Activated naive CD8-positive, alpha-beta T cell treated with anti-CD3 and anti-CD28 coated beads, Interleukin-2, amount 10 ng/mL, durations not matched to agents 7 days and 5 days (primary cell): Measurements from ENCODE around the gene CCDC40. TPM values are rescaled to one million over a fixed set of nuclear protein-coding genes. Genes with fewer than 3 reads are reported as not detected.

Experiments used
- ATAC-seq: fragments of 150-1000 bp; cut with Tn5 transposase; one replicate; pipeline ENCODE4 v1.10.0; 2021; ENCODE audit warnings: low read depth, moderate library complexity
- POLR2A ChIA-PET: fragments of 350-600 bp; sonication (Branson Sonifier 250); formaldehyde crosslinking; loops from one replicate; lab custom pipeline; 2021; ENCODE audit warnings: antibody characterized with exemption; lab: Charles Lee
- DNase-seq: peaks from one replicate; pipeline ENCODE4 v3.0.0; 2021
- H3K27ac Mint-ChIP-seq: one replicate; pipeline ENCODE4 v1.8.0; 2022; ENCODE audit warnings: mild to moderate bottlenecking, mixed read lengths
- H3K27me3 Mint-ChIP-seq: one replicate; pipeline ENCODE4 v1.8.0; 2022; ENCODE audit warnings: mild to moderate bottlenecking, moderate library complexity, mixed read lengths
- H3K36me3 Mint-ChIP-seq: one replicate; pipeline ENCODE4 v1.8.0; 2021; ENCODE audit warnings: mild to moderate bottlenecking, mixed read lengths
- H3K4me1 Mint-ChIP-seq: one replicate; pipeline ENCODE4 v1.8.0; 2021; ENCODE audit warnings: mixed read lengths
- H3K4me3 Mint-ChIP-seq: one replicate; pipeline ENCODE4 v1.8.0; 2022; ENCODE audit warnings: mild to moderate bottlenecking, moderate library complexity, mixed read lengths
- H3K9me3 Mint-ChIP-seq: one replicate; pipeline ENCODE4 v1.8.0; 2021; ENCODE audit warnings: mixed read lengths
- total RNA-seq, 2 experiments: library from RNA; stranded (reverse); gene quantifications; one replicate each; pipeline ENCODE4 v1.2.3, GENCODE V29; 2021

Gene CCDC40
- 1 to 10 TPM; 1.3 to 1.4 TPM for total RNA-seq

GRCh38 chr17:80035937-80036714 is at the start of gene CCDC40:
Gene CCDC40 (plus strand): TSS chr17:80036642. CDS start chr17:80036663, 21 bp downstream.
- ATAC-seq = peak; percentile 74
- DNase-seq = peak; percentile 84
- H3K27ac Mint-ChIP-seq = peak within 1 kb of the TSS; percentile 69
- peak within 1 kb of the TSS; percentile 93 for H3K4me3 Mint-ChIP-seq
- no peaks in the 10 kb centered on the region for H3K9me3 Mint-ChIP-seq
- H3K36me3 Mint-ChIP-seq = no peaks in the 10 kb centered on the region
- peaks cover 38% of the 10 kb centered on the region for H3K27me3 Mint-ChIP-seq
- POLR2A ChIA-PET = no interaction called here
- H3K4me1 Mint-ChIP-seq = peaks cover 16% of the 10 kb centered on the region

GRCh38 chr17:79987187-79987934 is 49.1 kb upstream of the CCDC40 start:
- DNase-seq (no peak), ATAC-seq (no peak)
- Mint-ChIP-seq H3K36me3 (no peaks in the 10 kb centered on the region), H3K27me3 (no peaks in the 10 kb centered on the region), H3K4me1 (peaks cover 3% of the 10 kb centered on the region), H3K4me3 (no peak overlapping the region), H3K9me3 (no peaks in the 10 kb centered on the region), H3K27ac (no peak overlapping the region)
- POLR2A ChIA-PET = no interaction called here

GRCh38 chr17:79987935-79988184 is 48.6 kb upstream of the CCDC40 start:
- POLR2A ChIA-PET = no interaction called here
- no peaks in the 10 kb centered on the region for H3K36me3 Mint-ChIP-seq
- ATAC-seq (no peak), DNase-seq (no peak)
- H3K27ac Mint-ChIP-seq = no peak overlapping the region
- H3K4me1 Mint-ChIP-seq = peaks cover 8% of the 10 kb centered on the region
- no peak overlapping the region for H3K4me3 Mint-ChIP-seq
- no peaks in the 10 kb centered on the region for H3K27me3 Mint-ChIP-seq
- H3K9me3 Mint-ChIP-seq = no peaks in the 10 kb centered on the region

- Mint-ChIP-seq H3K4me1 (peaks cover 12% of the 10 kb centered on the region), H3K9me3 (no peaks in the 10 kb centered on the region), H3K4me3 (no peak overlapping the region), H3K27ac (no peak overlapping the region), H3K27me3 (no peaks in the 10 kb centered on the region), H3K36me3 (no peaks in the 10 kb centered on the region)
- POLR2A ChIA-PET = no interaction called here
- ATAC-seq = no peak
- DNase-seq = no peak
Observed at GRCh38 chr17:79988185-79988971, 48.1 kb upstream of the CCDC40 start.

- ATAC-seq (no peak), DNase-seq (no peak)
- no peaks in the 10 kb centered on the region for H3K27me3 Mint-ChIP-seq
- H3K27ac Mint-ChIP-seq = no peak overlapping the region
- no peak overlapping the region for H3K4me3 Mint-ChIP-seq
- peaks cover 14% of the 10 kb centered on the region for H3K4me1 Mint-ChIP-seq
- no peaks in the 10 kb centered on the region for H3K9me3 Mint-ChIP-seq
- POLR2A ChIA-PET = no interaction called here
- no peaks in the 10 kb centered on the region for H3K36me3 Mint-ChIP-seq
Observed at GRCh38 chr17:79989106-79989835, 47.2 kb upstream of the CCDC40 start.

GRCh38 chr17:79990051-79990592 is 46.3 kb upstream of the CCDC40 start:
- POLR2A ChIA-PET = no interaction called here
- no peak for ATAC-seq
- no peaks in the 10 kb centered on the region for H3K36me3 Mint-ChIP-seq
- no peaks in the 10 kb centered on the region for H3K27me3 Mint-ChIP-seq
- no peak for DNase-seq
- H3K4me3 Mint-ChIP-seq = no peak overlapping the region
- peaks cover 14% of the 10 kb centered on the region for H3K4me1 Mint-ChIP-seq
- no peaks in the 10 kb centered on the region for H3K9me3 Mint-ChIP-seq
- H3K27ac Mint-ChIP-seq = no peak overlapping the region

GRCh38 chr17:79990704-79991103 is 45.7 kb upstream of the CCDC40 start:
- Mint-ChIP-seq H3K9me3 (no peaks in the 10 kb centered on the region), H3K36me3 (no peaks in the 10 kb centered on the region), H3K27ac (no peak overlapping the region), H3K27me3 (no peaks in the 10 kb centered on the region), H3K4me1 (peaks cover 17% of the 10 kb centered on the region), H3K4me3 (no peak overlapping the region)
- DNase-seq (no peak), ATAC-seq (no peak)
- POLR2A ChIA-PET = no interaction called here

GRCh38 chr17:79991140-79991923 is 45.1 kb upstream of the CCDC40 start:
- POLR2A ChIA-PET = interaction anchor here (0.8 to 1.1 kb wide), 2 partner anchors 15 to 149 kb away, joined by 3 read pairs; no protein-coding TSS in a partner anchor
- H3K27ac Mint-ChIP-seq = peak overlapping the region; percentile 34

GRCh38 chr17:79991924-79992648 is 44.4 kb upstream of the CCDC40 start:
- POLR2A ChIA-PET = interaction anchor here (0.6 to 3.2 kb wide), 4 partner anchors 14 to 1280 kb away, joined by 3 to 23 read pairs (median 4); partner anchors contain the start of gene CBX4
- ATAC-seq = peak; percentile 10
- H3K4me3 Mint-ChIP-seq = peak overlapping the region; percentile 75
- no peaks in the 10 kb centered on the region for H3K27me3 Mint-ChIP-seq
- H3K9me3 Mint-ChIP-seq = no peaks in the 10 kb centered on the region
- H3K27ac Mint-ChIP-seq = peak overlapping the region; percentile 76
- peaks cover 31% of the 10 kb centered on the region for H3K4me1 Mint-ChIP-seq
- no peak for DNase-seq
- H3K36me3 Mint-ChIP-seq = no peaks in the 10 kb centered on the region

More at GRCh38 chr17:79991140-79991923, 45.1 kb upstream of the CCDC40 start:
- Mint-ChIP-seq H3K4me3 (peak overlapping the region; percentile 75), H3K36me3 (no peaks in the 10 kb centered on the region), H3K4me1 (peaks cover 24% of the 10 kb centered on the region), H3K9me3 (no peaks in the 10 kb centered on the region), H3K27me3 (no peaks in the 10 kb centered on the region)
- DNase-seq (peak; percentile 83), ATAC-seq (peak; percentile 89)

- H3K4me1 Mint-ChIP-seq = peaks cover 38% of the 10 kb centered on the region
- H3K27ac Mint-ChIP-seq = peak overlapping the region; percentile 76
- POLR2A ChIA-PET = interaction anchor here (0.6 to 3.2 kb wide), 7 partner anchors 12 to 1279 kb away, joined by 3 to 23 read pairs (median 5); partner anchors contain the start of genes CBX4 and CBX8
Observed at GRCh38 chr17:79992649-79993389, 43.6 kb upstream of the CCDC40 start.

More at GRCh38 chr17:79992649-79993389, 43.6 kb upstream of the CCDC40 start:
- no peaks in the 10 kb centered on the region for H3K36me3 Mint-ChIP-seq
- H3K4me3 Mint-ChIP-seq = peak overlapping the region; percentile 75
- no peak for DNase-seq
- no peak for ATAC-seq
- no peaks in the 10 kb centered on the region for H3K27me3 Mint-ChIP-seq
- H3K9me3 Mint-ChIP-seq = no peaks in the 10 kb centered on the region
